GM10847 (cell line): Measurements from ENCODE around the gene ATF3.

Experiments used
- POLR2A ChIP-seq: IDR thresholded peaks from 2 replicates; pipeline ENCODE4 v1.6.1; 2011; ENCODE audit not compliant: insufficient read length; ENCODE audit errors: extremely low read depth

Gene ATF3

DNA sequence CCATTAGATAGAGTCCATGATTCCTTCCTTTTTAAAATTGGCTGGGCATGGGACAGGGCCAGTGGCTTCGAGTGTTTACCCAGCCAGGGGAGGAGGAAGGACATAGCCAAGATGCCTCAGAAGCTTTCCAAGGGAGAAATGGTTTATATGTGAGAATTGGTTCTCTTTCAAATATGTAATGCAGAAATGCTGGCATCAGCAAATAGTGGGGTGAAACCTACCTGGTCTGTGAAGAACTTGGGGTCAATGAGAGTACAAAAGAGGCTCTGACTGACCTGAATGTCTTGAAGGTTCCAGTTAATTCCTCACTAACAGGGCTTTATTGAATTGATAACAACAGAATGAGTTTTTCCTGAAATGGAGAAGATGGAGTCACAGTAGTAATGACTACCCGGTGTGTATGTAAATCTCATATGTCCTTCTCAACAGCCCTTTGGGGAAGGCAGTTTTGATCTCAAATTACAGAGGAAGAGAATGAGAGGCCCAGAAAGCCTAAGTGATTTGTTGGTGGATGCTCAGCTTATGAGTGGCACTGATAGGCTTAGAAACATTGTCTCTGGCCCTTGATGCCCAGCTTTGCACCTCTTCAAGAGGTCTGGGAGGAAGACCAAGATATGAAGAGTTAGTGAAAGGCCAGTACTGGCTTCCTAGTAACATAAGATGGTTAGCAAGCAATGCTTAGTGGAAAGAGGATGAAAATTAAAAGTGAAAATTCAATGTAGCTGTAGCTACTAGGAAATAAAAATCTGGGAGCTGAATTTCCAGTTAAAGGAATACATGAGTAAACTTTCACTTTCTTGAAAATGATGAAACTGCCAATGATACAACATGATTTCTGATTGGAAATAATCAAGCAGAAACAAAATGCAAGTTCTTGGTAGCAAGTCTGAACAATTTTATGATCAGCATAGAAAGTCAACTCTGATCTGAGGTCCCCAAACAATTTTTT is 2.7 kb downstream of the ATF3 start:
- TF ChIP-seq POLR2A, result no peak

DNA sequence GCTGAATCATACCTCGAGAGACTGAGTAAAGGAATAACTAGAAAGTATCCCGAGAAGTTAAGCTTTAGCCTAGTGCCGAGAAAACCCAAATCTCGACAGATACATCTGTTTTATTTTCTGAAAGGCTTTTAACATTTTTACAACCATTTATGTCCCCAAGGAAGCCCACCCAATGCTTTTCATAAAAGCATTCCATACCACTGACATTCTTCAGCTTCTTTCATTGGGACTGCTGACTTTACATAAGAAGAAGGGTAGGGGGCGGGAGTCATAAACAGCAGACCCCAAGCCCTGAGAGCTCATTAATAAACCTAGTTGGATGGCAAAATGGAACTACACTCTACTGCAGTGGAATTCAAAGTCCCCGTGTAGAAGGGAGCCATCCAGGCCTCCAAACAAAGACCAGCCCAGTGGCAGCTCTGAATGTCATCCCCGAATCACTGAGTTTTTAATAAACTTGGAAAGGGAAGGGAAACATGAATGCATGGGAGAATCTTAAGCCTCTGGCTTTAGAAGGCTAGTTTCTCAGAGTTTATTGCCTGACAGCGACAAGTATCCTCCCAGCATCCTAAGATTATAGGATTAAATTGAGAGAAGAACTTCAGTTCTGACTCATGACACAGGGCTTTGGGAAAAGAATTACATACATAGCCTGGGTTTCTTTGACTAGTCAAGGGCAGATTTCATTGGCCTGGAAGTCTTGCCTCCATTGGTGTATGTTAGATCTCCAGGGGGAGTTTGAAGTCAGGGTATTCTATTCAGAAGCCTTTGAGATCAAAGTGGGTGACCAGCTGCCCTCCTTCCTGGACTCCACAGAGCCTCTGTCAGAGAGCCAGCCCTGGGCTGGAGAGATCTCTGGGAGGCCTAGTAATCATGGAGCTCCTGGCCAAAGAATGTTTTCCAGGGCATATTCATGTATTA is 3.7 kb downstream of the ATF3 start:
- TF ChIP-seq POLR2A, result no peak

DNA sequence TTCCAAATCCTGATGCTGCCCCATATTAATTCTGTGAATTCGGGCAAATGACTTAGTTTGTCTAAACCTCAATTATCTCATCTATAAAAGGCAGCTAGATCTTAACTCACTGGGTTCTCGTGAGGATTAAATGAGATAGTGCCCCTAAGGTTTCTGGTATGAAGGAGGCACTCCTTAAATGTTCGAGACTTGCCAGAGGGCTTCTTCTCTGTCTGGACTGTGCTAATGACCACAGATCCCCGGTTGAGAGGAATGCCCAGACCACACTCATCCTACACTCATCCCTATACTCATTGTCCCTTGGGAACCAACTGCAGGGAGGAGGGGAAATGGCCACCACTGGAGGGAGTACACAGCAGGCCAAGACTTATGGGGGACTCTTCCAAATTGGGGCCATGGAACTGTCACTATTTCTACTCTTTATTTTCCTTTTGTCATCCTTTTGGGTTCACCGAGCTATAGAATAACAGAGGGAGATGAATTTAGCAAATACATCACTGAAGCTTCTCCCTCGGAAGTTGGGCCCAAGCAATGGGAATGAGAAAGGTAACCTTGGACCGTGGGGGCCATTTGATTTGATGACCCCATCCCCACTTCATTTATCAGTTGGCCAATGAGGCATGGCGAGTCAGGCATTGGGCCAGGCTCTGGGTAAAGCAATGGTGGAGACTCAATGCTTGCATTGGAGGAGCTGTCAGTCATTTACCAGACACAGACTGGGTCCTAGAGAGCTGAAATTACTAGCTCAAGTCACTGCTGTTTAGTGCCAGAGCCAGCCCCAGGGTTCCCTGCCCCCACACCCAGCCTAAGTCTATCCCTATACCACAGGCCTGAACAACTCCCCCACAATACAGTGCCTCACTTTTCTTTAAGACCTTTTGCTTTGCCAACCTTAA is 5.1 kb downstream of the ATF3 start:
- no peak for TF ChIP-seq POLR2A

DNA sequence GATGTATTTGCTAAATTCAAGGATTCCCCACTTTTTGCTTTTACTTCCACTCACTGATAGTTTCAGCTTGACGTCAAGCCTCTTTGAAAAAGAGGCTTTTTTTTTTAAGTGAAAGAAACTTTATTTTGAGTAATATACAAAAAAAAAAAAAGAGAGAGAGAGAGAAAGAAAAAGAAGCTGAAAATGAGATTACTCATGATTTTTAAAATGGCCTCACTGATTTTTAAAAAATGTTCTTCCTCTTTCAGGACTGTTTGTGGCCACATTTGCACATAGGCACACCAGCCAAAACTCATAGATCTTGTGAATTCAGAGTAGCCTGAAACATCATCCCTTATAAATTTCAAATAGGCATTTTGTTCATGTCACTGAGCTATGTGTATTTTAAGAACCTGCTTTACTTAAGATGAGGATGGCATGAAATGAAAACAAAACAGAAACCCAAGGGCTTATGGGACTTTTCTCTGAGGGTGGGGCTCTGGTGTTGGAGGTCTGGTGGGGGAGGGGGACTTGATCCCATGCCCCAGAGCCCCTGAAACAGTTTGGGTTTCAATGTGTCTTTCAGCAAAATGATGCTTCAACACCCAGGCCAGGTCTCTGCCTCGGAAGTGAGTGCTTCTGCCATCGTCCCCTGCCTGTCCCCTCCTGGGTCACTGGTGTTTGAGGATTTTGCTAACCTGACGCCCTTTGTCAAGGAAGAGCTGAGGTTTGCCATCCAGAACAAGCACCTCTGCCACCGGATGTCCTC is 6.1 kb downstream of the ATF3 start:
- TF ChIP-seq POLR2A, result no peak

DNA sequence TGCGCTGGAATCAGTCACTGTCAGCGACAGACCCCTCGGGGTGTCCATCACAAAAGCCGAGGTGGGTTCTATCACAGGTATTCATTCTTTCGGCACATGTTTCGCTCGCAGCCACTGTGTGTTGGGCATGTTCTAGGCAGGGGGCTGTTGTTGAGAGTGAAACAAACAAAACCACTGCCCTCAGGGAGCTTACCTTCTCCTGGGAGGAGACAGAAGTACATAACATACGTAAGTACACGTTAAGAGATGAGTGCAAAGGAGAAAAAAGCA is 6.6 kb downstream of the ATF3 start:
- no peak for TF ChIP-seq POLR2A

DNA sequence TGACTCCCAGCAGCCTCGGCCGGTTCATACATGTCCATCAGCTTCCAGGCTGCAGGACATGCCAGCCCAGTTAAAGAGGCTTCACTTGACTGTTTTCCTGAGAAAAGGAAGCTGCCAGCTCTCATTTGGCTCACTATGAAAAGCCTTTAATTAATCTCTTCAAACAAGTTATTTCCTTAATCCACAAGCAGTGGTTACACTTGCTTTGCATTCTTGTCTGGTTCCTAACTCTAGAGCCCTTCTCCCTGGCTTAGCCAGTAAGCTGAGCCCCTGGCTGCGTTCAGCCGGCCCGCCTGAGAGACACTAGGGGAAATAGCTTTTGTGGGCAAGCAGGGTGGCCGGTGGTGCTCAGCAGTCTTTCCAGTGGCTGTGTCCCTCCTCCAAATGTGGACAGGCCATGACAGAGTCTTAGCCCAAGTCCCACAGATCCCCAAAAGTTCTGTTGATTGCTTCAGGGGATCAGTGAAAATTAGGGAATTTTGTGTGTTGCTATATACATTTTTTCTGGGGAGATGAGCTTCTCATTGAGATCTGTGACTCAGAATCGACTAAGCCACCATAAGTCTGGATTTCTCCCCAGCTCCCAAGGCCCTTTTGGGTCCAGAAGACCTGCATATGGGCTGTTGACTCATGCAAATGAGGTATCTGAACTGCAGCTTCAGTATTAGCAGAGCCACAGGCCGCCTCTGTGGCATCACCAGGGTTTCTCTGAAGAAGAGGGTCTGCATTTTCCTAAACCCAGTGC is 10.1 kb downstream of the ATF3 start:
- TF ChIP-seq POLR2A, result no peak

GRCh38 chr1:212620293-212620692 is 11.7 kb downstream of the ATF3 start:
- no peak for TF ChIP-seq POLR2A

GRCh38 chr1:212621043-212621948 is 12.7 kb downstream of the ATF3 start:
- TF ChIP-seq POLR2A, result no peak

GRCh38 chr1:212621949-212622305 is 13.4 kb downstream of the ATF3 start:
- no peak for TF ChIP-seq POLR2A

DNA sequence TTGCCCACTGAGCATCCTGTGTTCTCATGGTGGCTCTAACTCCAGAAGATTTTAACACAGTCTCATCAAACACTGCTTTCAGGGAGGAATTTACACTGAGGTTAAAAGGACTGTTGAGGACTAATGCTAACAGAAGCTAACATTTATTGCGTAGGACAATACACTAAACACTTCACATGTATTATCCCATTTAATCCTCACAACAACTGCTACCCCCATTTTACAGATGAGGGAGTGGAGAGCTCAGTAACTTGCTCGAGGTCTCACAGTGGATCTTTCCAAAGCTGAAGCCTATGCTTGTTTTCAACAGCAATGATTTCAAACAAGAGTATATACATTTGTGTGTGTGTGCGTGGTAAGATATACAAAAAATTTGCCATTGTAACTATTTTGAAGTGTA is 13.9 kb downstream of the ATF3 start:
- no peak for TF ChIP-seq POLR2A

DNA sequence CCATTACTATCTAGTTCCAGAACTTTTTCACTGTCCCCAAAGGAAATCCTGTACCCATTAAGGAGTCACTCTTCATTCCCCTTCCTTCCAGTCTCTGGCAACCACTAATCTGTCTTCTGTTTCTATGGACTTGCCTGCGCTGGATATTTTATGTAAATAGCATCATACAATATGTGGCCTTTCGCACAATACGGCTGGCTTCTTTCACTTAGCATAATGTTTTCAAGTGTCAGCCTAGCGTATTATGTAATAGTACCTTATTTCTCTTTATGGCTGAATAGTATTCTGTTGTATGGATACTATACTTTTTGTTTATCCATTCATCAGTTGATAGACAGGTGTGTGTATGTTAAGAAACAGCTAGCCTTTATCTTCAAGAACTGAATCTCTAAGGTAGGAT is 14.3 kb downstream of the ATF3 start:
- no peak for TF ChIP-seq POLR2A

GRCh38 chr1:212623603-212624002 is 15.0 kb downstream of the ATF3 start:
- TF ChIP-seq POLR2A, result no peak

- no peak for TF ChIP-seq POLR2A
Measured at GRCh38 chr1:212624976-212625501, 16.5 kb downstream of the ATF3 start.
